ENCODE data around the gene PLEKHA1.

Gene PLEKHA1

GRCh38 chr10:122379537-122379936 lies 5.0 kb downstream of the PLEKHA1 start:
- no peak for DNase-seq

DNA sequence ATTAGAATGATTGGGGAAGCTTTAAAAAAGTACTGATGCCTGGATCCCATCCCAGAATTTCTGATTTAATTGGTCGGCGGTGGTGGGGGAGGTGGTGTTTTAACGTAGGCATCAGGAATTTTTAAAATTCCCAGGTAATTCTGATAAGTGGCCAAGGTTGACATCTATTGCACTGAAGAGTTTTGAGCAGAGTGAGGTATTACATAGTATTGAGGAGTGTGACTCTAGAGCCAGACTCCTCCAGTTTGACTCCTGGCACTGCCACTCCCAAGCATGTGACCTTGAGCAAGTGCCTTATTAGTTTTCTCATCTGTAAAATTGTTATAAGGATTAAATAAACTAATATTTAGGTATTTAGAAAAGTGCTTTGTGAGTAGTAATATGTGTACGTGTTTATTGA lies 6.2 kb downstream of the PLEKHA1 start:
- no peak for DNase-seq

DNA sequence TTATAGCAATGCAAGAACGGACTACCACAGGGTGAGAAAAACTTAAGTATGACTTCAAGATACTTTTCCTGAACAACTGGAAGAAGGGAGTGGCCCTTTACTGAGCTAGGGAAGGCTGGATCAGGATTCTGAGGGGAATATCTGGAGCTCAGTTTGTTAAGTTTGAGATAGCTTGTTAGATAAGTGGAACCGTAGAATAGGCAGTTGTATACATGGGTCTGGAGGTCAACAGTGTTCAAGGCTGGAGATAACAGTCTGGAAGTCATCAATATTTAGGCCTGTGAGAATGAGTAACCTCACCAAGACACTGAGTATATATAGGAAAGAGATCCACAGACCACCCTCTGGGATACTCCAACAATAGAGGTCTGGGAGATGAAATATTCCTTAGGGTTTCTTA lies 7.2 kb downstream of the PLEKHA1 start:
- no peak for DNase-seq

DNA sequence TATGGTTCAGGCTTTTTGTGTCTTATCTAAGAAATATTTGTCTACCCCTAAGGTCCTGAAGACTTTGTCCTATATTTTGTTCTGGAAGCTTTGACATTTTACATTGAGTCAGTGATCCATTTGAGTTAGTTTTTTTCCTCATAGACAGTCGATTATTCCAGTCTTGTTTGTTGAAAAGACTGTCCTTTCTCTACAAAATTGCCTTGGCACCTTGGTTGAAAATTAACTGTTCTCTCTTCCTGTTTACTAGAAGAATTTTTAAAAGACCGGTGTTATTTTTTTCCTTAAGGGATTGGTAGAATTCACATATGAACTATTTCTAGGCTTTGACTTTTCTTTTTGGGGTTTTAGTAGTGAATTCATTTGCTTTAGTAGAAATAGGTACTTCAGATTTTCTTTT lies 12.0 kb downstream of the PLEKHA1 start:
- no peak for DNase-seq

DNA sequence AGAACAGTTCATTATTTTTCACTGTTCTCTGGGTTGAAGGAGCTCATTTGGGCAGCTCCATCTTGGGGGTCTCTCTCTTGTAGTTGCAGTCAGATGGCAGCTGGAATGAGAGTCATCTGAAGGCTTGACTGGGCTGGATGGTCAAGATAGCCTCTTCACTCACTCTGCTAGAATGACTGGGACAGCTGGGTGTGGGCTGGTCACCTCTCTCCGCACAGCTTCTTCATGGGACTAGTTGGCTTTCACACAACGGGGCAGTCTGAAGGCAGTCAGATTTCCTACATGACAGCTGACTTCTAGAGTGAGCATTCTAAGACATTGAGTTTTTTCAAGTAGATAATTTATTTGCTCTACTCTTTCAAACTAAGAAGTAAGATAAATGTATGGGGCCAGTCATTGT lies 13.1 kb downstream of the PLEKHA1 start:
- DNase-seq, result no peak

GRCh38 chr10:122388287-122388997 lies 13.9 kb downstream of the PLEKHA1 start:
- DNase-seq, result no peak

DNA sequence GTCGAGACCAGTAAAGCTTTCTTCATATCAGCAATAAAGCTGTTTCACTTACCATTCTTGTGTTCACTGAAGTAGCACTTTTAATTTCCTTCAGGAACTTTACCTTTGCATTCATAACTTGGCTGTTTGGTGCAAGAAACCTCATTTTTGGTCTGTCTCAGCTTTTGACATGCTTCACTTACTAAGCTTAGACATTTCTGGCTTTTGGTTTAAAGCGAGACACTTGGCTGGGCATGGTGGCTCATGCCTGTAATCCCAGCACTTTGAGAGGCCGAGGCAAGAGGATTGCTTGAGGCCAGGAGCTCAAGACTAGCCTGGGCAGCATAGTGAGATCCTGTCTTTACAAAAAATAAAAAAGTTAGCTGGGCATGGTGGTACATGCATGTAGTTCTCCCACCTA lies 15.8 kb downstream of the PLEKHA1 start:
- DNase-seq, result no peak

GRCh38 chr10:122390679-122391078 lies 16.2 kb downstream of the PLEKHA1 start:
- no peak for DNase-seq

- DNase-seq, result no peak
Measured at GRCh38 chr10:122391875-122392274, 17.4 kb downstream of the PLEKHA1 start.

DNA sequence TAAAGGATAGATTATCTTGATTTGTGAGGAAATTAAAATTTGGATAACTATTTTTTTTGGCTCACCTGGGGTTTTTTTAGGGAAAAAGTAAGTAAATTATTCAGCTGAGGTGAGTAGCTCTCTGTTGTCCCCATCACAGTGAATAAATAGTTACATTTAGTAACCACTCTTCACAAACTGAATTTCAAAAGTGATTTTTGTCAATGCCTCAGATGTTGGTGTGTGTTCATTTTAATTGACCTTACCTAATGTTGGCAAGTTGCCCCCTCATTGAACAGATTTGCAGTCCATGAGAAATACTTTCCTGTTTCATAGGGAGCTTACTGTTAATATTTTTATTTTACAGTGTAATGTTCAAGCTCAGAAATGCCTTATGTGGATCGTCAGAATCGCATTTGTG lies 18.3 kb downstream of the PLEKHA1 start:
- DNase-seq, result no peak

GRCh38 chr10:122393288-122393687 lies 18.8 kb downstream of the PLEKHA1 start:
- no peak for DNase-seq

DNA sequence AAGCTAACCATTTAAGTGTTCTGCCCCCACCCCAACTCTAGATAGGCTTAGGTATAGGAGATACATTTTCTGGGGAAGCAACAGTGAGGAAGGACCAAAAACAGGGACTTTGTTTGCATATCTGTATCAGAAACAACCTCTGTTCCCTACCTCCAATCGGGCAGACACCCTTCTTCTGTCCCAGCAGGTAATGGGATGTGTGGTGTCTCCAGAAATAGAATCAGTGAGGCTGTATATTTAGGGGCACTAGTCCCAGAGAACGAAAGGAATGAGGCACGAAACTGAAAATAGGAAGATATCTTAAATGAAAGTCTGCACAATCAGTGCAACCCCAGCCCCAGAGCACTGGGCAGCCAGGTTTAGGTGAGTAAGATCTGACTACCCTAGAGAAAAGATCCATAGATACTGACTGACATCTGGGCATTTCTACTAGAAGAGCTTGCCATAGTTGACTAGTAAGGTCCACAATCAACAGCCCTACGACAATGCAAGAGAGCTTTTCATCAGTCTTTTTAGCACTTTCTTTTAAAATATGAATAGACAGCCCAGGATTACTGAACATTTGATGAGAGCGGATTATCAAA lies 28.1 kb downstream of the PLEKHA1 start:
- DNase-seq, result no peak

DNA sequence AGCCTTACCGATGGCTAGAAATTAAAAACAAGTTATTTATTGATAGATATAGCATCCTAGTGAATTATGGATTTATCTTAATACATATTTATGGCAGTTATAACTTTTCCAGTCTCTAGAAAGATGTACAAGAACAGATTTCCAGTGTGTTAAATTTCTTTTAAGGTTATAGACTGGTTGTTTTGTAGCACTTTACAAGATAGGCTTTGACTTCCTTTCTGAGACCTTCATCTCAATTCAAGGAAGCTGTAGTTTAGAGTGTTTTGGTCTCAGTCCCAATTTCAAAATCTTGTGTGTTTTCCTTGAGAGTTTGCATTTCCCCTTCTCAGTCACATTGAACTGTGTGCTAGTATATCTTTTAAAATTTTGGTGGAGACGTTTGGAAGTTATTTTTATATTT lies 30.1 kb downstream of the PLEKHA1 start:
- no peak for DNase-seq

DNA sequence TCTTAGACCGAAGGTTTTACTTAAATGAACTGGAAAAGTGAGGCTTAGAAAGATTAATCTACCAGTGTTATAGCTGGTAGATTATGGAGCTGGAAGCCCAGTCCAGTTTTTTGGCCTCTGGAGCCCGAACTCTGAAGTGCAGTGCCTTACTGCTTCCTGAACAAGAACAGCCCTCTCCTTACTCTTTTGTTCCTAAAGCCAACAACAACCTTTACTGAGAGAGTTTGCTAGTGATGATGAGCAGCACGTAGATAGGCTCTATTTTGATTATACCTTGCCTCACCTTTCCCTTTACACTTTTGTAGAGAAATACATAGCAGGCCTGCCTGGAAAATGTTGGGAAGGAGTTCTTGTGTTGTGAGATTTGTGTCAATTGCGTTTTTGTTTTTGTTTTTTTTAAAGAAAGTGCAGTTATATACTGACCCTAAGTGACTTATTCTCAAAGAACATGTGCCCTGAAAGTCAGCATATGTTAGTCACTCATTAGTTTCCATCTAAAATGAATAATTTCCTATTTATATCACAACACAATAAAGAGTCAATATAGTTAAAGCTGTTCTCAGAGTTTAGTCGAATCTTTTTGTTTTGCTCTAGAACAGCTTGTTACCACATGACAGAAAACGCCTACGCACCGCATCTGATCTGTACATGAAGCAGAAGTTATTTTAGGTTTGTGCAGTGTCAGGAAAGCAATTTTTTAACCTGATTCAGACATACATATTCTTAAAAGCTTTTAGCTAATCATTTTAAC lies 33.0 kb downstream of the PLEKHA1 start:
- peak in 1 of 2 donors; percentile 56 for DNase-seq

DNA sequence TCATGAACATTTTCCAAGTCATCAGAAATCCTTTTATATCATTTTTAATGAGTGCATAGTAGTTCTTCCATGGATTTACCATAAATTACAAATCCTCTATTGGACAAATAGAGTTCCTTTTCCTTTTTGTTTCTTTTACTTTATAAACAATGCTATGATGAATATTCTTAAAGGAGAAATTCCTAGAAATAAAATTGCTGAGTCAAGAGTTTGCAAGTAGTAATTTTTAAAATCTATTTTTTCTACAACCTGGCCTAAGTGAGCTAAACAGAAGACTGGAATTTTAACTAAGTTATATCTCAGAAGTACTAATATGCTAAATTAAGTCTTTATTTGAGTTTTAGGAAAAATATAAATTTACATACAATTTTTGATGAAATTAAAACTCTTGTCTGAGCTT lies 38.8 kb downstream of the PLEKHA1 start:
- no peak for DNase-seq

- no peak for DNase-seq
Measured at GRCh38 chr10:122417667-122418066, 43.2 kb downstream of the PLEKHA1 start.

- DNase-seq, result no peak
Measured at GRCh38 chr10:122419016-122419415, 44.5 kb downstream of the PLEKHA1 start.

GRCh38 chr10:122419876-122420623 lies 45.5 kb downstream of the PLEKHA1 start:
- no peak for DNase-seq

- DNase-seq, result no peak
Measured at GRCh38 chr10:122420624-122421007, 46.1 kb downstream of the PLEKHA1 start.

- no peak for DNase-seq
Measured at GRCh38 chr10:122421054-122421625, 46.6 kb downstream of the PLEKHA1 start.

GRCh38 chr10:122421742-122422141 lies 47.2 kb downstream of the PLEKHA1 start:
- no peak for DNase-seq

DNA sequence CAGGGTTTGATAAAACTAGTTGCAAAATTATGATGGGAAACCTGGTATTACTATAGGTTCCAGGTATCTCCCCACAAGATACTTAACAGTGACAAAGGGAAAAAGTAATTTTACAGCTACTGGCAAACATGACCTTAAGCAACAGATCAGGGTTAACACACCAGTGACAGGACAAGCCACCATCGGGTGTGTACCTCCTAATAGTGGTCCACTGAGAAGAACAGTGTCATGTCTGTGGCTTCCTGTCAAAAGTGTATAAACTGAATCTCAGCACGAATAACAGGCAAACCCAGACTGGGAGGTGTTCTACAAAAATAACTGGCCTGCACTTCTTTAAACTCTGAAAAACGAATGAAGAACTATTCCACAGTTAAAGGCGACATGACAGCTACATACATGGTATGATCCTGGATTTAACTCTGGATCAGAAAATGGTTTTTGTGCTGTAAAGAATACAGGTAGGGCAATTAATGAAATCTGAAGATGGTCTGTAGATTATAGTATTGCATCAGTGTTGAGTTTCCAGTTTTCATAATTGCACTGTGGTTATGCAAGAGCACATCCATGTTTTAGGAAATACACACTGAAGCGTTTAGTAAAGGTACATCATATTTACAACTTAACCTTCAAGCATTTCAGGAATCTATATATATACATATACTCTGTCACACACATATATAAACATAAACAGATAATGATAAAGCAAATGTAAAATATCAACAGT lies 47.9 kb downstream of the PLEKHA1 start:
- DNase-seq, result peak; percentile 40 to 62

Measured in CD4-positive, alpha-beta T cell treated with Interleukin-4 for 1 hour (primary cell).